Mononuclear cell (primary cell): ENCODE data around the gene CDCA7. TPM values are rescaled to one million over a fixed set of nuclear protein-coding genes. Genes with fewer than 3 reads are reported as not detected.
"Not testable (repeated sequence)": the region's sequence is repeated elsewhere in the genome, so short reads cannot be mapped to it uniquely, and the experiment has no call there.

Experiments used
- H3K27me3 ChIP-seq: 2 replicates; pipeline ENCODE4 v1.6.0; 2011; ENCODE audit warnings: low read length, control low read depth; ENCODE audit not compliant: insufficient read depth
- H3K4me1 ChIP-seq: 2 replicates; pipeline ENCODE4 v1.5.1; 2011; ENCODE audit warnings: mild to moderate bottlenecking, low read length, control low read depth; ENCODE audit not compliant: insufficient read depth
- H3K4me3 ChIP-seq: 2 replicates; pipeline ENCODE4 v1.5.1; 2011; ENCODE audit warnings: mild to moderate bottlenecking, low read length, moderate library complexity
- H3K9me3 ChIP-seq: 2 replicates; pipeline ENCODE4 v1.5.1; 2011; ENCODE audit warnings: low read depth, mild to moderate bottlenecking, control low read depth, low read length
- total RNA-seq: library from RNA; depleted of rRNA; stranded (reverse); fragments of >200 nt; gene quantifications from one replicate; pipeline ENCODE4 v1.2.3, GENCODE V29; 2012

The CDCA7 gene
- 2.3 TPM for total RNA-seq

- peaks cover 20% of the 10 kb centered on the region for H3K4me1 ChIP-seq
- peak within 1 kb of the TSS; percentile 52 for H3K4me3 ChIP-seq
- peaks cover 16% of the 10 kb centered on the region for H3K27me3 ChIP-seq
- H3K9me3 ChIP-seq = no peaks in the 10 kb centered on the region
Measured at GRCh38 chr2:173354582-173355131, at the start of gene CDCA7. TSS of gene CDCA7 (plus strand) at chr2:173354872. CDS start at chr2:173354964, 92 bp downstream.

DNA sequence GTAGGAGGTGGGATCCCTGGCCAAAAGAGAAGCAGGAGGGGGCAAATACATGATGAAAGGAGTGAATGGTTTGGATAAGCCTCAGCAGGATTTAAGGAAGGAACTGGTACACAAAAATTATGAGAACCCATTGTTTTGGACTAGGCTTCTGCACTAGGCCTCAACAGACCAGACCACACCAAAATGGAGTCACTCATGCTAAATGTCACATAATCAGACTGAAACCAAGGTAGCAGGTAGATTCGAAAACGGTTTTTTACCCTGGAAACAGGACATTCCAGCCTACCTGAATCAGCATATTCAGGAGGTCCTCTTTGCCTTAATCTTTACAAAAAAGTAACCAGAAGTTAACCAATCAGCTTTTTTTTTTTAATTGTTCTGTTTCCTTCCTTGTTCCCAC is 49.4 kb upstream of the CDCA7 start:
- Histone ChIP-seq H3K4me3 (no peak overlapping the region), H3K9me3 (no peaks in the 10 kb centered on the region), H3K27me3 (no peaks in the 10 kb centered on the region), H3K4me1 (no peaks in the 10 kb centered on the region)

GRCh38 chr2:173307293-173307692 is 47.4 kb upstream of the CDCA7 start:
- Histone ChIP-seq H3K4me3 (no peak overlapping the region), H3K27me3 (no peaks in the 10 kb centered on the region), H3K9me3 (no peaks in the 10 kb centered on the region), H3K4me1 (no peaks in the 10 kb centered on the region)

GRCh38 chr2:173309370-173309769 is 45.3 kb upstream of the CDCA7 start:
- not testable (repeated sequence) for H3K9me3 ChIP-seq, H3K27me3 ChIP-seq, H3K4me3 ChIP-seq, H3K4me1 ChIP-seq

DNA sequence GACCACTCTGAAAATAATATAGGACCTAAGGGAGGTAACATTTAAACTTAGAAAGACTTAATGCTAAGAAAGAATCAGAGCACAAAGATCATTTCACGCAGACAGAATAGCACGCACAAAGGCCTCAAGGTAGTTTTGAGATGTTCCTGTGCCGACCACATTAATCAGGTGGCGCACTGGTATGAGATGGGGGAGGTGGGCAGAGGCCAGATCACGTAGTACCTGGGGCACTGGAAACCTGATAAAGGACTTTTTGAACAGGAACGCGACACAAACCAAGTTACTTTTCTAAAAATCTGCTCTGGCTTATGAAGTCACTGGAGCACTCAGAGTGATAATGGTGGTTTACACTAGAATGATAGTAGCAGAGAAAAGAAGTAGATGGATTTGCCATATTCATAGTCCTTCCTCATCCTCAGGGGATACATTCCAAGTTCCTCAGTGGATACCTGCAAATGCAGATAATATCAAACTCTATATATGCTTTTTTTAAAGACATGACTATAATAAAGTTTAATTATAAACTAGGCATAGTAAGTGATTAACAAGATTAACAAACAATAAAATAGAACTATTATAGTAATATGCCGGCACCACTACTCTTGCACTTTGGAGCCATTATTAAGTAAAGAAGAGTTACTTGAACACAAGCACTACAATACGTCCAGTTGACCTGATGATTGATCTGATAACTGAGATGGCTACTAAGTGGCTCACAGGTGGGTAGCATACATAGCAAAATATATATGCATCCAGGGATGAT is 42.6 kb upstream of the CDCA7 start:
- Histone ChIP-seq H3K4me1 (no peaks in the 10 kb centered on the region), H3K4me3 (no peak overlapping the region), H3K9me3 (no peaks in the 10 kb centered on the region), H3K27me3 (no peaks in the 10 kb centered on the region)

DNA sequence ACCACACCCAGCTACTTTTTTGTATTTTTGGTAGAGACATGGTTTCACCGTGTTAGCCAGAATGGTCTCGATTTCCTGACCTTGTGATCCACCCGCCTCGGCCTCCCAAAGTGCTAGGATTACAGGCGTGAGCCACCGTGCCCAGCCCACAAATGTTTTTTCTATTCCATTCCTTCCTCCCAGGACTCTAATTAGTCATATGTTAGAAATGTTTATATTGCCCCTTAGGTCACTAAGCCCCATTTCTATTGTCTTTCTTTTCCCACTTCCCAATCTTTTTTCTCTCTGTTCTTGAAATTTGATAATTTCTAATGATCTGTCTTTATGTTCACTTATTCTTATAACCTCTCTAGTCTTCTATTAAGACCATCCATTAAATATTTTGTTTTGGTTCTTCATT is 31.3 kb upstream of the CDCA7 start:
- no peaks in the 10 kb centered on the region for H3K27me3 ChIP-seq
- no peaks in the 10 kb centered on the region for H3K4me1 ChIP-seq
- H3K9me3 ChIP-seq = peaks cover 12% of the 10 kb centered on the region

GRCh38 chr2:173326806-173327205 is 27.9 kb upstream of the CDCA7 start:
- no peaks in the 10 kb centered on the region for H3K27me3 ChIP-seq
- no peak overlapping the region for H3K4me3 ChIP-seq
- H3K4me1 ChIP-seq = no peaks in the 10 kb centered on the region
- peaks cover 24% of the 10 kb centered on the region for H3K9me3 ChIP-seq

More for the DNA sequence above, 31.3 kb upstream of the CDCA7 start:
- H3K4me3 ChIP-seq = no peak overlapping the region

DNA sequence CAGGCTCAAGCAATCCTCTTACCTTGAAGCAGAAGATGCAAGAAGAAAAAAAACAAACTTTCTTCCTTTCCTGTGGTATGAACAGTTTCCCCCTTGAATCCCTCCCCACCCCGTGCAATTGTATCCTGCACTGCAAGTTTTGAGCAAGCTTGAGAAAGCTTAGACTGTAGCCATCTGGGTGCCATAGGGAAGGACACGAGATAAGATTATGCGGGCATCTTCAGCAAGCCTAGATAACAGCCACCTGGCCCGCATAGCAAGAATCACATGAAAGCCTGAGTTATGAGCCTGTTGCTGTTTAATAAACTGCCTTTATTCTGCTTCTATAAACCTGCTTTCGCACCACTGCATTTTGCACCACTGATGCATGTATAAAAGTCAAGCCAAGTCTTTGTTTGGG is 27.3 kb upstream of the CDCA7 start:
- peaks cover 24% of the 10 kb centered on the region for H3K9me3 ChIP-seq
- no peak overlapping the region for H3K4me3 ChIP-seq
- no peaks in the 10 kb centered on the region for H3K4me1 ChIP-seq
- no peaks in the 10 kb centered on the region for H3K27me3 ChIP-seq

GRCh38 chr2:173333003-173333402 is 21.7 kb upstream of the CDCA7 start:
- peaks cover 22% of the 10 kb centered on the region for H3K9me3 ChIP-seq
- H3K27me3 ChIP-seq, H3K4me3 ChIP-seq, H3K4me1 ChIP-seq: not testable (repeated sequence)

DNA sequence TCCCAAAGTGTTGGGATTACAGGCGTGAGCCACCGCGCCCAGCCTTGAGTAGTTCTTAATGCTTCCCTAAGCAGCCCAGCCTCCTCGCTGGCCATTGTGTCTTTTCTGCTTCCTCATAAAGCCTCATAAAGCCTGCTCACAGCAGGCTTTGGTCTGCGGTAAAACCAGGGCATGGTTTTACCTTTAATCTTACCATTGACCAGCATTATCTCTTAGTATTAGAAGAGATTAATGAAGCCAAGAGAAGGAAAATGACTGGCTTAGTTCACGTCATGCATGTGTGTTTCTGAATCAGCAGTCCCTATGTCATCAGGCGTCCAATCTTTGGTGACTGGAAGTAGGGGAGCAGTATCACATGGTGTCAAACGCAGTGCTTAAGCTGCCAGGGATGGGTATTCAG is 14.9 kb upstream of the CDCA7 start:
- Histone ChIP-seq H3K4me1 (no peaks in the 10 kb centered on the region), H3K27me3 (no peaks in the 10 kb centered on the region), H3K9me3 (no peaks in the 10 kb centered on the region)

DNA sequence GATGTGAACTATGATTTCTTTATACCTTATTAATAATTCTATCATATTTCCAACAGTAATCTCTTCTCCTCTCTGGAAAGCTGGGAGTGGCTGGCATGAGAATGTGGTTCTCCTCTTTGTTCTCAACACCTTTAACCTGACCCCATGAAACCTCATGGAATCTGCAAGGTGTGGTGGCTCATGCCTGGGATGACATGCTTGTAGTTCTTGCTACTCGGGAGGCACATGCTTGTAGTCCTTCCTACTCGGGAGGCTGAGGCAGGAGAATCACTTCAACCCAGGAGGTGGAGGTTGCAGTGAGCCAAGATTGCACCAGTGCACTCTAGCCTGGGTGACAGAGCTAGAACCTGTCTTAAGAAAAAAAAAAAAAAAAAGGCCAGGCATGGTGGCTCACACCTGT is 10.8 kb upstream of the CDCA7 start:
- Histone ChIP-seq H3K4me1 (no peaks in the 10 kb centered on the region), H3K9me3 (peaks cover 7% of the 10 kb centered on the region), H3K27me3 (no peaks in the 10 kb centered on the region), H3K4me3 (no peak overlapping the region)

More for the DNA sequence above, 14.9 kb upstream of the CDCA7 start:
- H3K4me3 ChIP-seq = no peak overlapping the region

DNA sequence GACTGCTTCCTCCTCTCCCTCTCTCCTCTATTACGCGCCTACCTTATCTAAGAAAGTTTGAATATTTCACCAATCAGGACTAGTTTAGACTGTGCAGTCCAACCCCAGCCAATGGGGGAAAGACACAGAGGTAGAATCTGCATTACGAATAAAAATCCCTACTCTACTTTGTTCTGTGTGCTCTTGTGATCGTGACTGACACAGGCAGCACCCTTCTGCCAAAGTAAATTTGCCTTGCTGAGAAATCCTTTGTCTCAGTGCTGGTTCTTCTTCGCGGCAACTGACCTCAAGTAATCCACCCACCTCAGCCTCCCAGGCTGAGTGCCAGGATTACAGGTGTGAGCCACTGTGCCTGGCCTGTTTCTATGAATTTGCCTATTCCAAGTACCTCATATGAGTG is 8.6 kb upstream of the CDCA7 start:
- H3K9me3 ChIP-seq = peaks cover 7% of the 10 kb centered on the region
- no peak overlapping the region for H3K4me3 ChIP-seq
- H3K27me3 ChIP-seq = no peaks in the 10 kb centered on the region
- no peaks in the 10 kb centered on the region for H3K4me1 ChIP-seq

DNA sequence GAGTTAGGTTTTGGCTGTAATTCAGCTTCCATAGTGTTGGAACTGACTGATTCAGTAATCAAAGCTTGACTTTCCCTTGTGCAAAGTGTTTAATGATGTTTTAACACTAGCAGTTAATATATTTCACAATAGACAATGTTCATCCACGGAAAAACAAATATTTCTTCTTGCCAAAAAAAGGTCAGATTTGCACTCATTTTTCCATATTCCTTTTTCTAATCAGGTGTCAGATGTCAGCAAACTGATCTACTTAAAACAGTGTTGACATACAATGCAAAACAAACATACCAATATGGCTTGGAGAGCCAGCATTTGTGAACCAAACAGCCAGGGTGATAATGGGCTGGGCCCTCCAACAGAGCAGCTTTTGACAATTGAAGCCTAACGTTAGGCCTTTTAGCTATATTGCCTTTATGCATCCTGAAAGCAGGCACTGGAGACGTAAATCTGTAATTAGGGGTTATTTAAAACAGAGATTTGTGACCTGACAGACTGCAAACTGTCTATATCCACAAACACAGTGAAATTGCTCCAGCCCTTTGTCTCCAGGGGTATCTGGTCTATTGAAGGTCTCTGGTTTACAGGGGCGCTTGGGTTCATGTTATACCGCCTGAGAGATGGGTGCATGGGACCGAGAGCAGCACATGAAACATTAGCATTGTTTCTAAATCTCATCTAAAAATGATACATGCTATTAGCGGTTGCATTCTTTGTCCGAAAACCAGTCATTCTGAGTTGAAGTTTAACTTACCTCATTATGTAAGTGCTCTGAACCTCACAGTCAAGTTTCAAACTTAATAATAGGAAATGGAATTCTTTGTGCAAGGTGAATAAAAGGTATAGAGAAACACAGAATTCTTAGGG is 7.1 kb upstream of the CDCA7 start:
- no peaks in the 10 kb centered on the region for H3K27me3 ChIP-seq
- H3K9me3 ChIP-seq = peaks cover 7% of the 10 kb centered on the region
- no peaks in the 10 kb centered on the region for H3K4me1 ChIP-seq
- no peak overlapping the region for H3K4me3 ChIP-seq

DNA sequence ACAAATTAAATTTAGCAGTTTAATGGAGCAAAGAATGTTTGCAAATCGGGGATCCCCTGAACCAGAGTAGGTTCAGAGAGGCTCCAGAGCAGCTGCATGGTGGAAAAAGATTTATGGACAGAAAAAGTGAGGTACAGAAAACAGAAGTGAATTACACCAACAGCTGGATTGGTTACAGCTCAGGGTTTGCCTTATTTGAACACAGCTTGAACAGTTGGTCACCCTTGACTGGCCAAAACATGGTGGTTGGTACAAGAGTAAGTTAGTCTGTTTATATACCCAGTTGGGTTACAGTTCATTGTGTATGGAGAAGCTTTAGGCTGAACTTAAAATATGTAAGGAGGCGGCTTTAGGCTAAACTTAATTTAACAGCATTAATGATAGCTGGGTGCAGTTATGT is 5.4 kb upstream of the CDCA7 start:
- H3K9me3 ChIP-seq = peaks cover 7% of the 10 kb centered on the region
- H3K27me3 ChIP-seq = peaks cover 13% of the 10 kb centered on the region
- H3K4me3 ChIP-seq = no peak overlapping the region
- H3K4me1 ChIP-seq = peaks cover 6% of the 10 kb centered on the region

GRCh38 chr2:173350383-173350782 is 4.3 kb upstream of the CDCA7 start:
- Histone ChIP-seq H3K27me3 (peaks cover 13% of the 10 kb centered on the region), H3K4me1 (peaks cover 9% of the 10 kb centered on the region), H3K9me3 (peaks cover 7% of the 10 kb centered on the region), H3K4me3 (no peak overlapping the region)
